Gastrocnemius medialis (tissue), 4 donors: ENCODE data around the gene INMT. TPM values are rescaled to one million over a fixed set of nuclear protein-coding genes. Genes with fewer than 3 reads are reported as not detected.

ENCODE experiments used
- ATAC-seq, 2 donors: fragments of 150-250 bp; one replicate each; pipeline ENCODE4 v1.9.1; 2016
- DNase-seq, 2 donors: peaks; one replicate each; pipeline ENCODE4 v3.0.0-alpha.2; 2019
- H3K27ac ChIP-seq, 4 donors: fragments of 200-600 bp; sonication (generic); 1 replicate in 1 of 4; 2 replicates in 3 of 4; pipeline ENCODE4 v1.5.1; 2016 to 2018; ENCODE audit warnings: mild to moderate bottlenecking in 2 of 4, moderate library complexity in 1 of 4
- H3K27me3 ChIP-seq, 3 donors: fragments of 200-600 bp; sonication (generic) in 2 of 3; 1 replicate in 1 of 3; 2 replicates in 2 of 3; pipeline versions ENCODE4 v1.5.1 to v1.6.0; 2016 to 2019; ENCODE audit warnings: mild to moderate bottlenecking in 1 of 3, moderate library complexity in 1 of 3
- H3K36me3 ChIP-seq, 2 donors: fragments of 200-600 bp; sonication (generic) in 1 of 2; one replicate each; pipeline ENCODE4 v1.5.1; 2017 to 2018
- H3K4me1 ChIP-seq, 2 donors: fragments of 200-600 bp; sonication (generic) in 1 of 2; one replicate each; pipeline ENCODE4 v1.5.1; 2016 to 2017; ENCODE audit warnings: mild to moderate bottlenecking in 2 of 2
- H3K4me3 ChIP-seq, 4 donors: fragments of 200-600 bp; sonication (generic) in 3 of 4; 1 replicate in 1 of 4; 2 replicates in 3 of 4; pipeline ENCODE4 v1.5.1; 2016 to 2019; ENCODE audit warnings: mild to moderate bottlenecking in 2 of 4
- H3K9me3 ChIP-seq, 3 donors: fragments of 200-600 bp; sonication (generic) in 2 of 3; 1 replicate in 1 of 3; 2 replicates in 2 of 3; pipeline ENCODE4 v1.5.1; 2016 to 2019
- CTCF ChIP-seq, 5 experiments: fragments of 450-650 bp in 3 of 5; fragments of 200-600 bp in 2 of 5; sonication (generic) in 2 of 5; IDR thresholded peaks in 4 of 5; conservative IDR thresholded peaks in 1 of 5; 1 replicate in 4 of 5; 2 replicates in 1 of 5; pipeline ENCODE4 v1.5.1; 2016 to 2019; ENCODE audit warnings: antibody characterized with exemption in 5 of 5, mild to moderate bottlenecking in 3 of 5, moderate library complexity in 3 of 5
- POLR2A ChIP-seq, 2 donors: fragments of 450-650 bp; IDR thresholded peaks; one replicate each; pipeline ENCODE4 v1.6.1; 2017; ENCODE audit warnings: antibody characterized with exemption in 2 of 2, mild to moderate bottlenecking in 2 of 2, moderate library complexity in 2 of 2
- in situ Hi-C, 4 donors: fragments of 200-750 bp; cut with MboI; loops; one replicate each; pipeline versions ENCODE4 v1.15.0 to v1.8.0; 2017; ENCODE audit warnings: low sequenced_read_pairs in 4 of 4
- intact Hi-C: fragments of 100-400 bp; cut with DNase I; formaldehyde crosslinking; loops from one replicate; pipeline ENCODE4 v1.15.1; 2023; ENCODE audit warnings: low total_unique reads
- total RNA-seq, 4 donors: library from RNA; depleted of rRNA; stranded (reverse); fragments of >200 nt; gene quantifications; one replicate each; pipeline versions ENCODE4 v1.1.0 to v1.2.3, GENCODE V29; 2016

The INMT gene
- total RNA-seq, 4 donors from 2014 or later = 1.9 to 8.6 (median 5.5) TPM

GRCh38 chr7:30743371-30744074 lies 8.4 kb upstream of the INMT start:
- H3K27me3 ChIP-seq = no peaks in the 10 kb centered on the region
- peak in 1 of 2 donors; percentile 23 for ATAC-seq
- no peak for DNase-seq
- H3K9me3 ChIP-seq = no peaks in the 10 kb centered on the region
- no peaks in the 10 kb centered on the region for H3K36me3 ChIP-seq
- H3K27ac ChIP-seq = no peak overlapping the region
- H3K4me3 ChIP-seq = no peak overlapping the region
- in situ Hi-C loops (no loop called here), intact Hi-C loops (loop anchor here (5.0 kb wide), 2 partner anchors 116 to 146 kb away; no protein-coding TSS in a partner anchor)
- H3K4me1 ChIP-seq = no peaks in the 10 kb centered on the region
- TF ChIP-seq POLR2A (IDR thresholded peaks at IDR 0.05) = no peak
- TF ChIP-seq CTCF (IDR thresholded peaks at IDR 0.05 in 4 of 5, conservative IDR thresholded peaks at IDR 0.05 in 1 of 5) = peak in 1 of 5 experiments; percentile 30

- TF ChIP-seq POLR2A (IDR thresholded peaks at IDR 0.05) (no peak), CTCF (IDR thresholded peaks at IDR 0.05 in 4 of 5, conservative IDR thresholded peaks at IDR 0.05 in 1 of 5) (no peak)
- Histone ChIP-seq H3K36me3 (no peaks in the 10 kb centered on the region), H3K27ac (no peak overlapping the region), H3K9me3 (no peaks in the 10 kb centered on the region), H3K27me3 (no peaks in the 10 kb centered on the region), H3K4me3 (no peak overlapping the region), H3K4me1 (no peaks in the 10 kb centered on the region)
- DNase-seq (no peak), ATAC-seq (no peak)
- intact Hi-C loops = loop anchor here (5.0 kb wide), 2 partner anchors 117 to 147 kb away; no protein-coding TSS in a partner anchor
- in situ Hi-C loops = no loop called here
These were observed 7.9 kb upstream of the INMT start for GRCh38 chr7:30744075-30744417.

- in situ Hi-C loops = no loop called here
- TF ChIP-seq POLR2A (IDR thresholded peaks at IDR 0.05) (no peak), CTCF (IDR thresholded peaks at IDR 0.05 in 4 of 5, conservative IDR thresholded peaks at IDR 0.05 in 1 of 5) (no peak)
- no peak for ATAC-seq
These were observed 6.5 kb upstream of the INMT start for GRCh38 chr7:30745261-30745941.

GRCh38 chr7:30750010-30750409 lies 1.9 kb upstream of the INMT start:
- H3K4me1 ChIP-seq = peaks cover 37 to 38% of the 10 kb centered on the region in 2 donors

More at GRCh38 chr7:30745261-30745941, 6.5 kb upstream of the INMT start:
- Histone ChIP-seq H3K27me3 (no peaks in the 10 kb centered on the region), H3K4me3 (no peak overlapping the region), H3K9me3 (no peaks in the 10 kb centered on the region), H3K27ac (peak overlapping the region in 1 of 4 donors; percentile 22), H3K36me3 (no peaks in the 10 kb centered on the region), H3K4me1 (peaks cover 2 to 6% of the 10 kb centered on the region in 2 donors)
- no peak for DNase-seq
- intact Hi-C loops = no loop called here

More at GRCh38 chr7:30750010-30750409, 1.9 kb upstream of the INMT start:
- Histone ChIP-seq H3K27ac (peak overlapping the region; percentile 66 to 77 (median 73)), H3K27me3 (no peaks in the 10 kb centered on the region), H3K36me3 (no peaks in the 10 kb centered on the region), H3K4me3 (no peak overlapping the region), H3K9me3 (no peaks in the 10 kb centered on the region)
- TF ChIP-seq CTCF (IDR thresholded peaks at IDR 0.05 in 4 of 5, conservative IDR thresholded peaks at IDR 0.05 in 1 of 5) = no peak
- TF ChIP-seq POLR2A (IDR thresholded peaks at IDR 0.05) = no peak
- in situ Hi-C loops = no loop called here
- intact Hi-C loops = no loop called here
- ATAC-seq (no peak), DNase-seq (no peak)
